Measurements from ENCODE around the gene CLEC1A.

DNA sequence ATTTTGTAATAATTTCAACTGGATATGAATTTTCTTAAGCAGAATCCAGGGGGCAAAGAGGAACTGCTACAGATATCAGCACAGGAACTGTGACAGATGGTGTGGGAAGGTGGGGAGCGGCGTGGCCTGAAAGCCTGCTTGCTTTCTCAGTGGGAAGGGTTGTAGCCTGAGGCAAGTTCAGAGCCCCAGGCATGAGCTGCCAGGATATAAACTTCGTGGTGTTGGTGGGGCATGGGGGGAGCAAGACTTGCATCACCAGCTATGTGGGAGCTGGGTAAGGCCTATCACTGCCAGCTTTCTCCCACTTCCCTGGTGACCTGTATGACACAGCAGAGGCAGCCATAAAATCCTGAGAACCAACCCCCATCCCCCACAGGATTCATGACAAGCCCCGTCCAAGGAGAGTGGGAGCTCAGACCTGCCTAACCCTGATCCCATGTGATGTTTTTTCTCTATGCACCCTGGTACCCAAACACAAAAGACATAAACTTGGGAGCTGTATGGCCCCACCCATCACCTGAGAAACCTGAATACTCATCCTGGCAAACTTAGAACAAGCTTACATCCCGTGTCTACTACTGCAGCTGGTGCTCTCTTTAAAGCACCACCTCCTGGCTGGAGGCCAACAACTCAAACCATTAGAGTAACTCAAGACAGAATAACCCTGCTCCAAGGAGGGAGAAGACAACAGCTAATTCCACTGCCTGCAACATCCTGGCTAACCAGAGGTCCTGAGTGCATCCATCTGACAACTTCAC is 16.5 kb downstream of the CLEC1A start:
- TF ChIP-seq FOXM1 (IDR thresholded peaks at IDR 0.05; ENCODE audit: borderline replicate concordance, low read depth) = no peak
- TF ChIP-seq, protein P1, sequence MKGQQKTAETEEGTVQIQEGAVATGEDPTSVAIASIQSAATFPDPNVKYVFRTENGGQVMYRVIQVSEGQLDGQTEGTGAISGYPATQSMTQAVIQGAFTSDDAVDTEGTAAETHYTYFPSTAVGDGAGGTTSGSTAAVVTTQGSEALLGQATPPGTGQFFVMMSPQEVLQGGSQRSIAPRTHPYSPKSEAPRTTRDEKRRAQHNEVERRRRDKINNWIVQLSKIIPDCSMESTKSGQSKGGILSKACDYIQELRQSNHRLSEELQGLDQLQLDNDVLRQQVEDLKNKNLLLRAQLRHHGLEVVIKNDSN (IDR thresholded peaks at IDR 0.05) = no peak
